GM18870 (cell line): ENCODE data around the gene MKNK1.

Experiments
- ATAC-seq: cut with Tn5 transposase; IDR thresholded peaks from one replicate; pipeline ENCODE4 v1.9.1; 2021; ENCODE audit warnings: moderate library complexity; ENCODE audit not compliant: unreplicated experiment

Gene MKNK1

GRCh38 chr1:46599059-46599970 lies 4.8 kb downstream of the MKNK1 start:
- no peak for ATAC-seq

GRCh38 chr1:46596846-46597245 lies 7.2 kb downstream of the MKNK1 start:
- ATAC-seq: no peak

- no peak for ATAC-seq
Observed at GRCh38 chr1:46596036-46596435, 8.0 kb downstream of the MKNK1 start.

DNA sequence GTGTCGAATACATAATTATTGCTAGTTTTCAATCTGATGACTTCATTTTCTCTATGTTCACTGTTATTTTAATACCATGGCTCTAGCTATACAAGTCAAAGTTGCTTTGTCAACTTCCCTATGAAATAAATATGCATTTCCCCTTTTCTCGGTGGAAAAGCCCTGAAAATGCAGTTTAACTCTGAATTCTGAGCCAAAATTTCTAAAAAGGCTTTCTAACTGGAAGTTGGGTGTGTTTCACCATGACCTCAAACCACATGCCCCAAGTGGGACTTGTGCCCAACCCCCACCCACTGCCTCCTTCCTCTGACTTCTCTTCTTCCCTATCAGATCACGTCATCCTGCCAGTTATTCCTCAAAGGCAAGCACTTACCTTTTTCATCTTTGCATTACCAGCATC lies 8.9 kb downstream of the MKNK1 start:
- no peak for ATAC-seq

DNA sequence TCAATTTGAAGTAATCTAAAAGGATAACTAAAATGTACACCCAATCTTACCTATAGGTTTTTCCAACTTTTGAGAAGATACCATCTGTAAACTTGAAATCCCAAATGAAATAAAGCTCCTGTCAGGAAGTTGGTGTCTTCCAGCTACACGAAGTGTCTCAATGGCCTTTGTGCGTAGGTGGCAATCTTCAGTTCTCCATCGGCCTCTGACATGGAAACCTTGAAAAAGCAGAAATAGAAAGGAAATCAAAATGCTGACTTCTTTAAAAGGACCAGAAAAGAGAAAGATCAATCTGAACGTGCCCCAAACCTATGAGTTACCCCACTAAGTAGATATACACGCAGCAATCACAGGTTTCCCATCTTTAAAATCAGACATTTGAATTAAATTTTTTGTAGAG lies 10.0 kb downstream of the MKNK1 start:
- no peak for ATAC-seq

DNA sequence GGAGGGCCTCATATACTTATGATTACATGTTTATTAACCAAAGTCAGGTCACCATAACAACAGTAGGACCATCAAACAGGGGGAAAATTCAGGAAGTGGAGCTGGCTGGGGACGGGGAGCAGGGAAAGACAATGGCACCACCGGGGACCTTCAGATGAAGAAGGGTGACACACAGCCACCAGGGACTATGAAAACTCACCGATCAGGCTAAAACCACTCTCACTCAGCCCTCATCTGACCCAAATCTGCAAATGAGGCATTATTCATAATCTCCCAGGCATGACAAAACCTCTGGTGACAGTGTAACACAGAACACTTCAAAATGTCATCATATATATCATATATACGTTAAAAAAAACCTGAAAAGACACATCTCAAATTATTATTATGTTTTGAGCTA lies 11.2 kb downstream of the MKNK1 start:
- no peak for ATAC-seq

- no peak for ATAC-seq
Observed at GRCh38 chr1:46589529-46589928, 14.5 kb downstream of the MKNK1 start.

DNA sequence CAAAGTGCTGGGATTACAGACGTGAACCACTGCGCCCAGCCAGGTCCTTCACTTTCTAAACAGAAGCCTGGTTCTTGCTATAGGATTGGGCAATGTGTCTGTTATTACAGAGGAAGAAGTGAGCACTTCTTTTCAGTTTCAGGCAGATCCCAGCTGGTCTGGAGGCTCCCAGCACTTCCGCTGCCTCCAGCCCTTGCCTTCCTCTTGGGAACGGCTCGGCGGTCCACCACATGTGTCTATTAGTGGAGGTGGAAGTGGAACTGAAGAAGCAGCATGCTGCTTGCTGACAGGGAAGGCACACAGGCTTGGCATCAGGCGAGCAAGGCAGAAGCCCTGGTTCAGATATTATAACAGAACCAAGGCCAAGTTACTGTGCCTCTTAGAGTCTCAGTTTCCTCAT lies 17.0 kb downstream of the MKNK1 start:
- ATAC-seq: no peak

GRCh38 chr1:46585312-46585938 lies 18.6 kb downstream of the MKNK1 start:
- ATAC-seq: no peak

DNA sequence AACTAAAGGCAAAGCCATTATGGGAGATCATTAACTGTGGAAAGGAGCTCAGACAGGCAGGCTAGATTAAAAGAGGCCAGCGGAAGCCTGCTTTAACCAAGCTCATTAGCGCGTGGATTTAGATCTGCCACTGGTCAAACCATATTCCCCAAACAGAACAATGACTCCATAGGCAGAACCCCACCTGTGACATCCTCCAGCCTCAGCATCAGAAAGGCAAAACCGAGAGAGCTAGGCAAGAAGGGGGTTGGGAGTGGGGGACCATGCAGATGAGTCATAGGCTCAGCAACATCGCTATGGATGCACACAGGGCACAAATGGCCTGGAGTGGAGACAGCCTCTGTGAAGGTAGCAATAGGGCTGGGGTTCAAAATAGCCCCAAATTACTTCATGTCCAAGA lies 20.6 kb downstream of the MKNK1 start:
- no peak for ATAC-seq

- no peak for ATAC-seq
Observed at GRCh38 chr1:46582972-46583371, 21.1 kb downstream of the MKNK1 start.

GRCh38 chr1:46581681-46582455 lies 22.2 kb downstream of the MKNK1 start:
- no peak for ATAC-seq

- no peak for ATAC-seq
Observed at GRCh38 chr1:46580140-46580903, 23.7 kb downstream of the MKNK1 start.

DNA sequence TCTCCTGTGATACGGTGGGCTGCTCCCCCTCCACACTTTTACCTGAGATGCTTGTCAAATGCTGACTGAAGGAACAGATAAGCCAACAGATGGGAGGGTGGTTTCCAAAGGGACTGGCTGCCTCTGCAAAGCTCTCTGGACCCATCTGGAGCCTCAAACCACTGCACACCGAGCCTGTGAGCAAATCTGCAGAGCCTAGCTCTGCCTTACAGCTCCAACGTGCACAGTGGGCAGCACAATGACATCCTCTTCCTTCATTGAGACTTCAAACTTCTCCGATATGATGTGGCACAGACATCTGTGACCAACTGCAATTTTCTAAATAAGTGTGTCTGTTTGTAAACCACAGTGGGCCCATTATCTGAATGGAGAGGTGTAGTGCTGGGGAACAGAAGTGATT lies 26.4 kb downstream of the MKNK1 start:
- no peak for ATAC-seq

GRCh38 chr1:46576596-46576995 lies 27.5 kb downstream of the MKNK1 start:
- ATAC-seq: no peak

DNA sequence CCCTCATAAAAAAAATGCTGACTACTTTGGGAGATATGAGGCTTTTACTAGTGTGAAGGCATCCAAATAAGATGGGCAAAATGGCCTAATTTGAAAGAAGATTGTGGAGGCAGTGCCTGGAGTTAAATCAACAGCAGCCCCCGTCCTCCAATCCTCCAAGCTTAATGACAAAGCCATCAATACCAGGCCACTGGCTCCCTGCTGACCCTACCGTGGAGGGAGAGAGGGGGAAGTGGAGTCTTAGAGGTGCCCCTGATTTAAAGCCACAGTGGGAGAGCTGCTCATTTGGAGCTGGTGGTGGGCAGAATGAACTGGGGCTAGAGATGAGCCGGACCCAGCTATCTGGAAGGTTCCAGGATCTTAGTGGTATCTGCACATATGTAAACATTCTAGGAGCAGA lies 28.3 kb downstream of the MKNK1 start:
- ATAC-seq: no peak

DNA sequence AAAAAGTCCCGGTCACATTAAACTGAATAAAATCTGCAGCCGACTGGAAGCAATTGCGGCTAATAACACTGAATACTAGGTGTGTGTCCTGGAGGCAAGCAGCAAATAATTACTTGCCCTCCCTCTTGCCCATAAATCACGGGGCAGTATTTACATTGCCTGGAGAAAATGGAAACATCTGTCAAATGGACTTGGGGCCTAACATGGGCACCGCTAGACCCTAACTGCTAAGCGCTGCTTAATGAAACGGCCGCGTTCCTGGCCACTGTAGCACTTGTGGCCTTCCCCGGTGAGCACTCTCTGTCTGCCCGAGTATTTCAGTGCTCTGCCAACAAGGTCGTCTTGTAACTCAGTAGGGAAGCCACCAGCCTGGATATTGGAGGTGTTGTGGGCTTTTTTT lies 28.8 kb downstream of the MKNK1 start:
- no peak for ATAC-seq

DNA sequence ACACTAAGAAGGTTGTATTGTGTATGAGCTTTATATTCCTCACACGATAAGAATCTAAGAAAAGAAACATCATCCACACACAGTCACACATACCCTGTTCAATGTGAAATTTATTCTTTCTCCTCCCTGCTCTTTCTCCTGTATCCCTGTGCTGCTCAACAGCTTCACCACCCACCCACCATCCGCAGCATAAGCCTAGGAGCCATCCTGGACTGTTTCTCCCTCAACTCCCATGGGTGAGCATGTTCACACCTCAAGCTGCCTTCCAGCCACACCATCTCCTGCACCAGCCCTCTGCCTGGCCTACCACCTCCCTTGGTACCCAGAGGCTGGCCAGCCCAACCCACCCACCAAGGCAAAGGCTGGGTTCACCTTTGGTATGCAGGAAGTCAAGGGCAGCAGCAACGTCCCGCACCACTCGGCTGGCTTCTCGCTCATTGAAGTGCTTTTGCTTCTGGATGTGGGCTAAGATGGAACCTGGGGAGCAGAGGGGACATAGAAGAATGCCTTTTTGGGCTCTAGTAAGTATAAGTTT lies 32.3 kb downstream of the MKNK1 start:
- ATAC-seq: no peak

DNA sequence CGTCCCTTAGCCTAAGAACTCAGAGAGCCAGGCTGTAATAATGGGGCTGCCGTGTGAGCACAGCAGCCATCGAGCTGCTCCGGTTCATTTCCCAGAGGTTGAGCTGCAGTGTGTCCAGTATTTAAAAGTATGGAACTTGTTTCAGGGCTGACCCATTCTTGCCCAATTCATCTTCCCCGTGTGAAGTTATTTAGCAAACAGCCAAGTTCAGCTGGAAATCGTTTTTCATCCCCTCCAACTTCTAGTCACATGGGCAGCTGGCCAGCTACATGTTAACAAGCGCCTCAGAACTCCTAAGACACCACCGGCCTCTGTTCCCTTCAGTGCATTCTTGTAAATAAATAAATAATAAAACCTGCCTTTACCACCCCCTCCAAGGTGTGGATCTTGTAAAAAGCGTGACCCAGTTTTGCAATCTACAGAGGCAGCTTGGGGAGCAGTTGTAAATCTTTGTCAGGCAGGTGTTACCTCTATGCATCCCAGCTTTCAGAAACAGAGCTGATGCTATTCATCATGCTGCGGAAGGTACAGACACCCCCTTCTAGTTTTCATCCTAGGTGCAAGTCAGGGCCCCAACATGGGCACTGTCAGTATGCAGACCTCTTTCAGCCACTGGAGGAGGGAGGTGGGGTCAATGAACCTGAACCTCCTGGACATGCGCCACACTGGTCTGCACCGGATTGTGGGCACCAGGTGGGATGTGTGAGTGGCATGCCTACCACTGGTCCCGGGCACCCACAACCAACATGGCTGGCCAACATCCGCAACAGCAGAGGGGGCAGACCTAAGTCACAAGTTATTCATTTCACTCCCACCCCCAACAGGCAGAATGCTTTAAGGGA lies 34.0 kb downstream of the MKNK1 start:
- no peak for ATAC-seq

- ATAC-seq: no peak
Observed at GRCh38 chr1:46569116-46569515, 35.0 kb downstream of the MKNK1 start.
